MCF 10A (cell line): Measurements from ENCODE around the gene ETNK2. TPM values are rescaled to one million over a fixed set of nuclear protein-coding genes. Genes with fewer than 3 reads are reported as not detected.
A peak's percentile ranks its signal among the peaks of the same experiment; 100 is the strongest.

Experiments used
- BruUV-seq: library from RNA; stranded (reverse); fragments of 400-500 nt; replicated peaks from 2 replicates; lab custom pipeline; 2021; lab: Mats Ljungman, UMichigan
- CTCF ChIA-PET: fragments of 300-600 bp; sonication (Branson Sonifier 250); formaldehyde crosslinking; extraction: SDS; loops from one replicate; lab custom pipeline; 2021; ENCODE audit warnings: antibody characterized with exemption, inconsistent platforms; lab: Yijun Ruan, JAX
- POLR2A ChIA-PET: fragments of 300-600, 350-650 bp; sonication (Branson Sonifier 250); formaldehyde crosslinking; extraction: SDS; loops from one replicate; lab custom pipeline; 2020; ENCODE audit warnings: antibody characterized with exemption, inconsistent platforms; lab: Yijun Ruan, JAX
- DNase-seq: peaks from one replicate; pipeline ENCODE4 v3.0.0-alpha.2; 2018; ENCODE audit not compliant: unreplicated experiment
- H3K27ac Mint-ChIP-seq: one replicate; pipeline ENCODE4 v1.8.0; 2022; ENCODE audit warnings: mild to moderate bottlenecking, low read depth, mixed read lengths; ENCODE audit not compliant: unreplicated experiment
- H3K27me3 Mint-ChIP-seq: one replicate; pipeline ENCODE4 v1.8.0; 2022; ENCODE audit warnings: mixed read lengths; ENCODE audit not compliant: insufficient read depth, unreplicated experiment
- H3K36me3 Mint-ChIP-seq: one replicate; pipeline ENCODE4 v1.8.0; 2022; ENCODE audit warnings: mild to moderate bottlenecking, moderate library complexity, mixed read lengths; ENCODE audit not compliant: insufficient read depth, unreplicated experiment
- H3K4me1 Mint-ChIP-seq: one replicate; pipeline ENCODE4 v1.8.0; 2022; ENCODE audit warnings: mixed read lengths; ENCODE audit not compliant: insufficient read depth, unreplicated experiment
- H3K4me3 Mint-ChIP-seq: one replicate; pipeline ENCODE4 v1.8.0; 2022; ENCODE audit warnings: mild to moderate bottlenecking, moderate library complexity, mixed read lengths; ENCODE audit not compliant: unreplicated experiment
- H3K9me3 Mint-ChIP-seq: one replicate; pipeline ENCODE4 v1.8.0; 2022; ENCODE audit warnings: mixed read lengths; ENCODE audit not compliant: unreplicated experiment
- CTCF ChIP-seq: fragments of 200-600 bp; IDR thresholded peaks from one replicate; pipeline ENCODE4 v1.8.0; 2022; ENCODE audit warnings: antibody characterized with exemption, mild to moderate bottlenecking; ENCODE audit not compliant: unreplicated experiment
- intact Hi-C: fragments of 100-400 bp; cut with micrococcal nuclease; formaldehyde crosslinking; loops from 2 replicates; pipeline ENCODE4 v1.14.1; 2022
- total RNA-seq: library from RNA; stranded (reverse); gene quantifications from 2 replicates; pipeline ENCODE4 v1.2.3, GENCODE V29; 2022

ETNK2 gene
- total RNA-seq, 1 experiment from 2014 or later = 9.5 TPM

- CTCF ChIA-PET = interaction anchor here (0.6 to 18.9 kb wide), 9 partner anchors 9 to 232 kb away, joined by 3 to 505 read pairs (median 30); partner anchors contain the start of gene PLEKHA6
- H3K4me1 Mint-ChIP-seq = peaks cover 6% of the 10 kb centered on the region
- no peak within 1 kb of the TSS for H3K4me3 Mint-ChIP-seq
- no peak for TF ChIP-seq CTCF
- no peaks in the 10 kb centered on the region for H3K27me3 Mint-ChIP-seq
- POLR2A ChIA-PET = interaction anchor here (0.9 to 1.7 kb wide), 5 partner anchors 9 to 304 kb away, joined by 3 to 7 read pairs (median 4); partner anchors contain the start of gene SNRPE
- BruUV-seq = no TSS peak
- H3K9me3 Mint-ChIP-seq = no peaks in the 10 kb centered on the region
- no peak within 1 kb of the TSS for H3K27ac Mint-ChIP-seq
- no peak for DNase-seq
- no peaks in the 10 kb centered on the region for H3K36me3 Mint-ChIP-seq
- intact Hi-C loops = no loop called here
Measured at GRCh38 chr1:204166219-204166618, 14.4 kb upstream of the ETNK2 start, which contains the start of gene REN. REN (minus strand) TSS chr1:204166337; CDS start chr1:204166293, 44 bp downstream.

DNA sequence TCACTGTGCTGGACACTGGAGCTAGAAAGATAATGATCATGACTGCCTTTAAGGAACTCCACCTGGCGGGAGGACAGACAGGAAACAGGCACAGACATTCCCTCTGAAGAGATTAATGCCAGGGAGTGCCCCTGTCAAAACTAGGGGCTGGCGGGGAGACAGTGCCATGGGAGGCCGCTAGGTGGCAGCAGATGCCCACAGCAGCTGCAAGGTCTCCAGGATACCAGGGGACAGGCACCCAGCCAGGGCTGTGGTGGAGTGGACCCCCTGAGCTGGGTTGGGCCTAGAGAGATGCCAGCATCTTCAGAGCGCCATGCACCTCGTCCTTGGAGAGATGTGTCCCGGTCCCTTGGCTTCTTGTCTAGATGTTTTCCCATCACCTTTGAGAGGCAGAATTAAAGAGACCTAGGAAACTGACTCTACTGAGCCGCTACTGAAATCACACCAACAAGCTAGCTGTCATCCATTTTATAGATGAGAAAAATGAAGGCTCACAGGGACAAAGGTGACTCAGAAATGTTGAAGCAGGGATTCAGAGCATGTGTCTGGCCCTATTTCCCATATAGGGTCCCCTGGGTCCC, 10.7 kb upstream of the ETNK2 start:
- no peaks in the 10 kb centered on the region for H3K27me3 Mint-ChIP-seq
- DNase-seq = peak; percentile 95
- no TSS peak for BruUV-seq
- H3K4me3 Mint-ChIP-seq = no peak overlapping the region
- H3K9me3 Mint-ChIP-seq = no peaks in the 10 kb centered on the region
- H3K36me3 Mint-ChIP-seq = no peaks in the 10 kb centered on the region
- CTCF ChIA-PET = interaction anchor here (0.5 to 18.9 kb wide), 92 partner anchors 10 to 921 kb away, joined by 3 to 505 read pairs (median 4); partner anchors contain the start of genes ETNK2, GOLT1A, PIK3C2B and PLEKHA6
- POLR2A ChIA-PET = interaction anchor here (0.6 to 2.5 kb wide), 15 partner anchors 10 to 1436 kb away, joined by 3 to 12 read pairs (median 3); partner anchors contain the start of genes PIK3C2B and SNRPE
- H3K27ac Mint-ChIP-seq = no peak overlapping the region
- peak; percentile 100 for TF ChIP-seq CTCF
- peaks cover 6% of the 10 kb centered on the region for H3K4me1 Mint-ChIP-seq
- intact Hi-C loops = loop anchor here (1.0 to 5.0 kb wide), 8 partner anchors 33 to 340 kb away; partner anchors contain the start of gene SNRPE

- DNase-seq = no peak
- Mint-ChIP-seq H3K9me3 (no peaks in the 10 kb centered on the region), H3K4me3 (no peak overlapping the region), H3K27me3 (no peaks in the 10 kb centered on the region), H3K4me1 (peaks cover 6% of the 10 kb centered on the region), H3K27ac (no peak overlapping the region), H3K36me3 (no peaks in the 10 kb centered on the region)
- BruUV-seq = no TSS peak
- ChIA-PET POLR2A (interaction anchor here (0.5 to 2.5 kb wide), 16 partner anchors 11 to 1437 kb away, joined by 3 to 12 read pairs (median 3); partner anchors contain the start of genes PIK3C2B and SNRPE), CTCF (interaction anchor here (0.5 to 18.9 kb wide), 74 partner anchors 9 to 1556 kb away, joined by 3 to 505 read pairs (median 5); partner anchors contain the start of genes ETNK2, GOLT1A, PIK3C2B and PLEKHA6)
- no peak for TF ChIP-seq CTCF
- intact Hi-C loops = loop anchor here (1.0 to 5.0 kb wide), 8 partner anchors 33 to 341 kb away; partner anchors contain the start of gene SNRPE
Measured at GRCh38 chr1:204161609-204162493, 10.0 kb upstream of the ETNK2 start.
